HG03575 (cell line): ENCODE data around the gene GNG13.

Source experiments
- ATAC-seq: cut with Tn5 transposase; IDR thresholded peaks from one replicate; pipeline ENCODE4 v1.9.1; 2021; ENCODE audit not compliant: unreplicated experiment, insufficient number of reproducible peaks, low FRiP score; ENCODE audit errors: extremely low read depth

Gene GNG13

GRCh38 chr16:751152-752006, 49.2 kb downstream of the GNG13 start:
- no peak for ATAC-seq

- ATAC-seq, result no peak
Observed at GRCh38 chr16:750485-750884, 50.0 kb downstream of the GNG13 start.

GRCh38 chr16:749010-749409, 51.5 kb downstream of the GNG13 start:
- no peak for ATAC-seq
